OCI-LY7 (cell line): ENCODE measurements around the gene FCMR.

Experiments
- EZH2phosphoT487 ChIP-seq: fragments of 200-600 bp; sonication (generic); IDR thresholded peaks from 2 replicates; pipeline ENCODE4 v1.6.1; 2018; ENCODE audit warnings: low read depth, borderline replicate concordance, mild to moderate bottlenecking, mixed run types, antibody characterized with exemption, low read length, moderate library complexity, mixed read lengths
- TF ChIP-seq, protein P1 (sequence below): fragments of 200-600 bp; sonication (generic); conservative IDR thresholded peaks from 2 replicates; pipeline ENCODE4 v1.5.1; 2014; ENCODE audit warnings: mild to moderate bottlenecking, antibody characterized with exemption, low read length, moderate library complexity, mixed read lengths

DNA sequence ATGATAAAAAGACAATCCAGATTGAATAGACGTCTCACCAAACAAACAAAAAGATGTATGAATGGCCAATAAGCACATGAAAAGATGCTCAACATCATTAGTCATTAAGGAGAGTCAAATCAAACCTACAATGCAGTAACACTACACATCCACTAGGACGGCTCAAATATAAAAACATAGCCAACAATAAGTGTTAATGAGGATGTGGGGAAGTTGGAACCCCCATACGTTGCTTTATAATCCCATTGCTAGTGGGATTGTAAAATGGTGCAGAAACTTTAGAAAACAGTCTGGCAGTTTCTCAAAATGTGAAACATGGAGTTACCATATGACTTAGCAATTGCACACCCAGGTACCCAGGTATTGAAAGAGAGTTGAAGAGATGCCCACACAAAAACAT is 39.2 kb downstream of the FCMR start:
- TF ChIP-seq, protein P1, sequence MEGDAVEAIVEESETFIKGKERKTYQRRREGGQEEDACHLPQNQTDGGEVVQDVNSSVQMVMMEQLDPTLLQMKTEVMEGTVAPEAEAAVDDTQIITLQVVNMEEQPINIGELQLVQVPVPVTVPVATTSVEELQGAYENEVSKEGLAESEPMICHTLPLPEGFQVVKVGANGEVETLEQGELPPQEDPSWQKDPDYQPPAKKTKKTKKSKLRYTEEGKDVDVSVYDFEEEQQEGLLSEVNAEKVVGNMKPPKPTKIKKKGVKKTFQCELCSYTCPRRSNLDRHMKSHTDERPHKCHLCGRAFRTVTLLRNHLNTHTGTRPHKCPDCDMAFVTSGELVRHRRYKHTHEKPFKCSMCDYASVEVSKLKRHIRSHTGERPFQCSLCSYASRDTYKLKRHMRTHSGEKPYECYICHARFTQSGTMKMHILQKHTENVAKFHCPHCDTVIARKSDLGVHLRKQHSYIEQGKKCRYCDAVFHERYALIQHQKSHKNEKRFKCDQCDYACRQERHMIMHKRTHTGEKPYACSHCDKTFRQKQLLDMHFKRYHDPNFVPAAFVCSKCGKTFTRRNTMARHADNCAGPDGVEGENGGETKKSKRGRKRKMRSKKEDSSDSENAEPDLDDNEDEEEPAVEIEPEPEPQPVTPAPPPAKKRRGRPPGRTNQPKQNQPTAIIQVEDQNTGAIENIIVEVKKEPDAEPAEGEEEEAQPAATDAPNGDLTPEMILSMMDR = peak; percentile 48
- TF ChIP-seq EZH2phosphoT487 = no peak
